ENCODE measurements around the gene ARID1B. TPM values are rescaled to one million over a fixed set of nuclear protein-coding genes. Genes with fewer than 3 reads are reported as not detected.

Gene ARID1B
- total and polyA plus RNA-seq, 4 donors, result 7.0 to 49.0 (median 24.2) TPM

DNA sequence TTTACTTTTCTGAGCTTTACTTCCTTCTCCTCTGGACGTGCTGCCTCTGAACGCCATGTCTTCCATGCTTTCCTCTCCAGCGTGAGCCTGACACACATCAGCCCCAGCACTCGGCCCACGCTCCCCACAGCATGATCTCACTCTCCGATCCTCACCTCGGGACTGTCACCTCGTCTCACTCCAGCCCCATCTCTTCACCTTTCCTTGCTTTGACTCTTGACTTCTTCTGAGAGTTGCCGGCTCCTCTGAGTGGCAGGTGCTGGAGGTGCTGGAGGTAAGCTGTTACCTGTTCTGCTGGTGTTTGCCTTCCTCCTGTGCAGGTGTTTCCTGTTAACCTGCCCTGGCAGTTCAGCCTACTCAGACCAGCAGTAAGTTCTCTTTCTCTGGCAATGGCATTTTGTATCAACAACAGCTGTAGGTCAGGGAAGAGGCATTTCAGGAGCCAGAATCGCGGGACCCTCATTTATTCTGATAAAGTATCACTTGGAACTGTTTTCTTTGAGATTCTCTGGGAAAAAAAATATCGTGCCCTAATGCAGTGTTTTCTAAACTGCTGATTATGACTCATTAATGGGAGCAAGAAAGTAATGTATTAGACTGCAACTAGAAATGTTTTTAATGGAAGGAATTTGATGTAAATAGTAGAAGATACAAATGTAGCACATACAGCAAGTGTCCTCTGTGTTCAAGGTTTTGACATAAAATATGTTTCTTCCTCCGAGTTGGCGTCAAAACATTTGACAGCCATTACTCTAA lies 106.5 kb downstream of the ARID1B start:
- Histone ChIP-seq H3K9ac (ENCODE audit: low read depth in 1 of 2, low read length in 2 of 2) (no peak overlapping the region), H3K27me3 (ENCODE audit: control insufficient read depth in 4 of 4, insufficient read depth in 4 of 4, low read length in 3 of 4) (no peaks in the 10 kb centered on the region), H3K4me3 (ENCODE audit: low read depth in 1 of 3, low read length in 3 of 3) (no peak overlapping the region), H3K27ac (ENCODE audit: low read depth in 1 of 2, low read length in 2 of 2) (no peak overlapping the region), H3K9me3 (ENCODE audit: control insufficient read depth in 4 of 4, low read length in 3 of 4) (no peaks in the 10 kb centered on the region), H3K4me1 (ENCODE audit: control insufficient read depth in 4 of 4, insufficient read depth in 4 of 4, low read length in 3 of 4) (peaks cover 0 to 13% (median 5%) of the 10 kb centered on the region in 4 donors), H3K36me3 (ENCODE audit: control insufficient read depth in 4 of 4, insufficient read depth in 3 of 4, low read depth in 1 of 4, low read length in 3 of 4) (no peaks in the 10 kb centered on the region)
- TF ChIP-seq, protein P1, sequence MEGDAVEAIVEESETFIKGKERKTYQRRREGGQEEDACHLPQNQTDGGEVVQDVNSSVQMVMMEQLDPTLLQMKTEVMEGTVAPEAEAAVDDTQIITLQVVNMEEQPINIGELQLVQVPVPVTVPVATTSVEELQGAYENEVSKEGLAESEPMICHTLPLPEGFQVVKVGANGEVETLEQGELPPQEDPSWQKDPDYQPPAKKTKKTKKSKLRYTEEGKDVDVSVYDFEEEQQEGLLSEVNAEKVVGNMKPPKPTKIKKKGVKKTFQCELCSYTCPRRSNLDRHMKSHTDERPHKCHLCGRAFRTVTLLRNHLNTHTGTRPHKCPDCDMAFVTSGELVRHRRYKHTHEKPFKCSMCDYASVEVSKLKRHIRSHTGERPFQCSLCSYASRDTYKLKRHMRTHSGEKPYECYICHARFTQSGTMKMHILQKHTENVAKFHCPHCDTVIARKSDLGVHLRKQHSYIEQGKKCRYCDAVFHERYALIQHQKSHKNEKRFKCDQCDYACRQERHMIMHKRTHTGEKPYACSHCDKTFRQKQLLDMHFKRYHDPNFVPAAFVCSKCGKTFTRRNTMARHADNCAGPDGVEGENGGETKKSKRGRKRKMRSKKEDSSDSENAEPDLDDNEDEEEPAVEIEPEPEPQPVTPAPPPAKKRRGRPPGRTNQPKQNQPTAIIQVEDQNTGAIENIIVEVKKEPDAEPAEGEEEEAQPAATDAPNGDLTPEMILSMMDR (IDR thresholded peaks at IDR 0.05; ENCODE audit: low read depth, low read length, missing input control), result no peak
- TF ChIP-seq, protein P2, sequence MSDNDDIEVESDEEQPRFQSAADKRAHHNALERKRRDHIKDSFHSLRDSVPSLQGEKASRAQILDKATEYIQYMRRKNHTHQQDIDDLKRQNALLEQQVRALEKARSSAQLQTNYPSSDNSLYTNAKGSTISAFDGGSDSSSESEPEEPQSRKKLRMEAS (IDR thresholded peaks at IDR 0.05), result no peak
- TF ChIP-seq GABPA (IDR thresholded peaks at IDR 0.05 in 1 of 2, conservative IDR thresholded peaks at IDR 0.05 in 1 of 2) (no peak), RAD21 (IDR thresholded peaks at IDR 0.05) (no peak), EGR1 (IDR thresholded peaks at IDR 0.05; ENCODE audit: low read depth in 2 of 2) (no peak), JUND (IDR thresholded peaks at IDR 0.05) (no peak), SP1 (IDR thresholded peaks at IDR 0.05) (no peak), HNF4A (conservative IDR thresholded peaks at IDR 0.05) (no peak)
- TF ChIP-seq, protein P3, sequence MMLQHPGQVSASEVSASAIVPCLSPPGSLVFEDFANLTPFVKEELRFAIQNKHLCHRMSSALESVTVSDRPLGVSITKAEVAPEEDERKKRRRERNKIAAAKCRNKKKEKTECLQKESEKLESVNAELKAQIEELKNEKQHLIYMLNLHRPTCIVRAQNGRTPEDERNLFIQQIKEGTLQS (IDR thresholded peaks at IDR 0.05), result no peak
- 76% methylated on average over 14 of the region's 14 CpGs for WGBS
- DNase-seq (ENCODE audit: low spot score), result no peak

DNA sequence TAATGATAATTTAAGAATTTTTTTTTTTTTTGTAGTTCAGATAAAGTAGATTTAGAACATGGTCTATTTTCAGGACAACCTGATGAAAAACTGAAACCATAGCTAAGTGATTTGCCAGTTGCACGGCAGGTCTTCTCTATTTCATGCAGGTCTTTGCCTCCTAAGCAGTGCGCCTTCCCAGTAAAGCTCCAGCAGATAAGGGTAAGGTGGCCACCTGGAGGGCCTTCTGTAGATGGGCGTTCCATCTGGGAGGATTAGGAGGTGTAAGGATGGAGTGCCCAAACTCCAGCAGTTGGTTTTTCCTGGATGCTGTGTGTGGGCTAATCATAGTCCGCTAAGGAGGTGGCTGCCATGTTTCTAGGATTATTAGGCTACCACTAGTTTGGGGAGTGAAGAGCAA lies 107.1 kb downstream of the ARID1B start:
- Histone ChIP-seq H3K27me3 (ENCODE audit: control insufficient read depth in 4 of 4, insufficient read depth in 4 of 4, low read length in 3 of 4) (no peaks in the 10 kb centered on the region), H3K4me1 (ENCODE audit: control insufficient read depth in 4 of 4, insufficient read depth in 4 of 4, low read length in 3 of 4) (peaks cover 0 to 15% (median 8%) of the 10 kb centered on the region in 4 donors)
- 96% methylated on average over 4 of the region's 4 CpGs for WGBS

More for the DNA sequence above, 107.1 kb downstream of the ARID1B start:
- Histone ChIP-seq H3K9ac (ENCODE audit: low read depth in 1 of 2, low read length in 2 of 2) (no peak overlapping the region), H3K9me3 (ENCODE audit: control insufficient read depth in 4 of 4, low read length in 3 of 4) (no peaks in the 10 kb centered on the region), H3K36me3 (ENCODE audit: control insufficient read depth in 4 of 4, insufficient read depth in 3 of 4, low read depth in 1 of 4, low read length in 3 of 4) (no peaks in the 10 kb centered on the region), H3K4me3 (ENCODE audit: low read depth in 1 of 3, low read length in 3 of 3) (no peak overlapping the region), H3K27ac (ENCODE audit: low read depth in 1 of 2, low read length in 2 of 2) (no peak overlapping the region)
- no peak for DNase-seq (ENCODE audit: low spot score)
- TF ChIP-seq HNF4A (conservative IDR thresholded peaks at IDR 0.05) (no peak), FOXA1 (IDR thresholded peaks at IDR 0.05) (no peak), TAF1 (conservative IDR thresholded peaks at IDR 0.05) (no peak), FOXA2 (IDR thresholded peaks at IDR 0.05) (no peak), RXRA (IDR thresholded peaks at IDR 0.05) (no peak), YY1 (IDR thresholded peaks at IDR 0.05) (no peak), NR2F2 (IDR thresholded peaks at IDR 0.05) (no peak), GABPA (IDR thresholded peaks at IDR 0.05 in 1 of 2, conservative IDR thresholded peaks at IDR 0.05 in 1 of 2) (no peak)
- TF ChIP-seq, protein P2 (IDR thresholded peaks at IDR 0.05), result no peak
- TF ChIP-seq, protein P4, sequence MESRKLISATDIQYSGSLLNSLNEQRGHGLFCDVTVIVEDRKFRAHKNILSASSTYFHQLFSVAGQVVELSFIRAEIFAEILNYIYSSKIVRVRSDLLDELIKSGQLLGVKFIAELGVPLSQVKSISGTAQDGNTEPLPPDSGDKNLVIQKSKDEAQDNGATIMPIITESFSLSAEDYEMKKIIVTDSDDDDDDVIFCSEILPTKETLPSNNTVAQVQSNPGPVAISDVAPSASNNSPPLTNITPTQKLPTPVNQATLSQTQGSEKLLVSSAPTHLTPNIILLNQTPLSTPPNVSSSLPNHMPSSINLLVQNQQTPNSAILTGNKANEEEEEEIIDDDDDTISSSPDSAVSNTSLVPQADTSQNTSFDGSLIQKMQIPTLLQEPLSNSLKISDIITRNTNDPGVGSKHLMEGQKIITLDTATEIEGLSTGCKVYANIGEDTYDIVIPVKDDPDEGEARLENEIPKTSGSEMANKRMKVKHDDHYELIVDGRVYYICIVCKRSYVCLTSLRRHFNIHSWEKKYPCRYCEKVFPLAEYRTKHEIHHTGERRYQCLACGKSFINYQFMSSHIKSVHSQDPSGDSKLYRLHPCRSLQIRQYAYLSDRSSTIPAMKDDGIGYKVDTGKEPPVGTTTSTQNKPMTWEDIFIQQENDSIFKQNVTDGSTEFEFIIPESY (IDR thresholded peaks at IDR 0.05), result no peak
- TF ChIP-seq, protein P5, sequence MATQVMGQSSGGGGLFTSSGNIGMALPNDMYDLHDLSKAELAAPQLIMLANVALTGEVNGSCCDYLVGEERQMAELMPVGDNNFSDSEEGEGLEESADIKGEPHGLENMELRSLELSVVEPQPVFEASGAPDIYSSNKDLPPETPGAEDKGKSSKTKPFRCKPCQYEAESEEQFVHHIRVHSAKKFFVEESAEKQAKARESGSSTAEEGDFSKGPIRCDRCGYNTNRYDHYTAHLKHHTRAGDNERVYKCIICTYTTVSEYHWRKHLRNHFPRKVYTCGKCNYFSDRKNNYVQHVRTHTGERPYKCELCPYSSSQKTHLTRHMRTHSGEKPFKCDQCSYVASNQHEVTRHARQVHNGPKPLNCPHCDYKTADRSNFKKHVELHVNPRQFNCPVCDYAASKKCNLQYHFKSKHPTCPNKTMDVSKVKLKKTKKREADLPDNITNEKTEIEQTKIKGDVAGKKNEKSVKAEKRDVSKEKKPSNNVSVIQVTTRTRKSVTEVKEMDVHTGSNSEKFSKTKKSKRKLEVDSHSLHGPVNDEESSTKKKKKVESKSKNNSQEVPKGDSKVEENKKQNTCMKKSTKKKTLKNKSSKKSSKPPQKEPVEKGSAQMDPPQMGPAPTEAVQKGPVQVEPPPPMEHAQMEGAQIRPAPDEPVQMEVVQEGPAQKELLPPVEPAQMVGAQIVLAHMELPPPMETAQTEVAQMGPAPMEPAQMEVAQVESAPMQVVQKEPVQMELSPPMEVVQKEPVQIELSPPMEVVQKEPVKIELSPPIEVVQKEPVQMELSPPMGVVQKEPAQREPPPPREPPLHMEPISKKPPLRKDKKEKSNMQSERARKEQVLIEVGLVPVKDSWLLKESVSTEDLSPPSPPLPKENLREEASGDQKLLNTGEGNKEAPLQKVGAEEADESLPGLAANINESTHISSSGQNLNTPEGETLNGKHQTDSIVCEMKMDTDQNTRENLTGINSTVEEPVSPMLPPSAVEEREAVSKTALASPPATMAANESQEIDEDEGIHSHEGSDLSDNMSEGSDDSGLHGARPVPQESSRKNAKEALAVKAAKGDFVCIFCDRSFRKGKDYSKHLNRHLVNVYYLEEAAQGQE (IDR thresholded peaks at IDR 0.05), result no peak
- TF ChIP-seq, protein P3 (IDR thresholded peaks at IDR 0.05), result no peak

All from liver (tissue), 9 donors.